Peyer's patch (tissue), 4 donors: ENCODE results near the gene GALNT12. TPM values are rescaled to one million over a fixed set of nuclear protein-coding genes. Genes with fewer than 3 reads are reported as not detected.

Experiments used
- DNase-seq, 3 donors: peaks; one replicate each; pipeline ENCODE4 v3.0.0-alpha.2; 2017 to 2019
- H3K27ac ChIP-seq, 4 donors: fragments of 200-600 bp; sonication (generic); one replicate each; pipeline ENCODE4 v1.5.1; 2016 to 2019
- H3K27me3 ChIP-seq, 2 donors: fragments of 200-600 bp; sonication (generic); one replicate each; pipeline ENCODE4 v1.5.1; 2019
- H3K36me3 ChIP-seq, 3 donors: fragments of 200-600 bp; sonication (generic); one replicate each; pipeline ENCODE4 v1.5.1; 2016 to 2019
- H3K4me1 ChIP-seq, 4 donors: fragments of 200-600 bp; sonication (generic); one replicate each; pipeline ENCODE4 v1.5.1; 2016 to 2019
- H3K4me3 ChIP-seq, 4 donors: fragments of 200-600 bp; sonication (generic); 1 replicate in 3 of 4; 2 replicates in 1 of 4; pipeline ENCODE4 v1.5.1; 2016 to 2019; ENCODE audit warnings: mild to moderate bottlenecking in 1 of 4
- H3K9me3 ChIP-seq, 4 donors: fragments of 200-600 bp; sonication (generic); one replicate each; pipeline ENCODE4 v1.5.1; 2016 to 2019; ENCODE audit warnings: mild to moderate bottlenecking in 1 of 4
- CTCF ChIP-seq, 6 experiments: fragments of 450-650 bp in 4 of 6; fragments of 200-600 bp in 2 of 6; sonication (generic) in 1 of 6; IDR thresholded peaks; one replicate each; pipeline ENCODE4 v1.5.1; 2017 to 2019; ENCODE audit warnings: antibody characterized with exemption in 6 of 6, mild to moderate bottlenecking in 3 of 6, moderate library complexity in 1 of 6
- POLR2A ChIP-seq, 2 donors: fragments of 450-650 bp; IDR thresholded peaks; one replicate each; pipeline ENCODE4 v1.5.1; 2017; ENCODE audit warnings: antibody characterized with exemption in 2 of 2, mild to moderate bottlenecking in 2 of 2, moderate library complexity in 2 of 2
- total RNA-seq, 4 donors: library from RNA; depleted of rRNA; stranded (reverse); fragments of >200 nt; gene quantifications; one replicate each; pipeline ENCODE4 v1.1.0, GENCODE V29; 2016

GALNT12 gene
- total RNA-seq, 4 donors from 2014 or later: 73.6 to 118 (median 93.0) TPM

GRCh38 chr9:98849563-98849962 lies 42.1 kb downstream of the GALNT12 start:
- Histone ChIP-seq H3K9me3 (no peaks in the 10 kb centered on the region), H3K27ac (peak overlapping the region in 1 of 4 donors; percentile 51), H3K4me3 (no peak overlapping the region), H3K27me3 (no peaks in the 10 kb centered on the region), H3K4me1 (no peaks in the 10 kb centered on the region), H3K36me3 (peaks cover 0 to 24% (median 0%) of the 10 kb centered on the region in 3 donors)
- no peak for TF ChIP-seq CTCF (IDR thresholded peaks at IDR 0.05)
- TF ChIP-seq POLR2A (IDR thresholded peaks at IDR 0.05): no peak
- no peak for DNase-seq

- DNase-seq: no peak
- H3K4me3 ChIP-seq: no peak overlapping the region
- H3K36me3 ChIP-seq: peaks cover 0 to 9% (median 0%) of the 10 kb centered on the region in 3 donors
- no peaks in the 10 kb centered on the region for H3K9me3 ChIP-seq
- H3K27ac ChIP-seq: no peak overlapping the region
- no peaks in the 10 kb centered on the region for H3K4me1 ChIP-seq
- no peaks in the 10 kb centered on the region for H3K27me3 ChIP-seq
- TF ChIP-seq CTCF (IDR thresholded peaks at IDR 0.05) (no peak), POLR2A (IDR thresholded peaks at IDR 0.05) (no peak)
These were observed 43.6 kb downstream of the GALNT12 start for GRCh38 chr9:98850851-98851729.

- DNase-seq: no peak
- no peak for TF ChIP-seq POLR2A (IDR thresholded peaks at IDR 0.05)
- no peak for TF ChIP-seq CTCF (IDR thresholded peaks at IDR 0.05)
- Histone ChIP-seq H3K27ac (no peak overlapping the region), H3K9me3 (no peaks in the 10 kb centered on the region), H3K4me3 (no peak overlapping the region), H3K4me1 (no peaks in the 10 kb centered on the region), H3K27me3 (no peaks in the 10 kb centered on the region), H3K36me3 (peaks cover 0 to 5% (median 0%) of the 10 kb centered on the region in 3 donors)
These were observed 44.4 kb downstream of the GALNT12 start for GRCh38 chr9:98851730-98852459.

- H3K27ac ChIP-seq: no peak overlapping the region
- no peak overlapping the region for H3K4me3 ChIP-seq
- peaks cover 0 to 5% (median 0%) of the 10 kb centered on the region in 3 donors for H3K36me3 ChIP-seq
- no peaks in the 10 kb centered on the region for H3K4me1 ChIP-seq
- H3K27me3 ChIP-seq: no peaks in the 10 kb centered on the region
- DNase-seq: no peak
- no peaks in the 10 kb centered on the region for H3K9me3 ChIP-seq
- TF ChIP-seq POLR2A (IDR thresholded peaks at IDR 0.05) (no peak), CTCF (IDR thresholded peaks at IDR 0.05) (no peak)
These were observed 44.9 kb downstream of the GALNT12 start for GRCh38 chr9:98852460-98852734.

- H3K27ac ChIP-seq: no peak overlapping the region
- no peak for DNase-seq
- no peaks in the 10 kb centered on the region for H3K4me1 ChIP-seq
- H3K36me3 ChIP-seq: peaks cover 0 to 5% (median 0%) of the 10 kb centered on the region in 3 donors
- TF ChIP-seq POLR2A (IDR thresholded peaks at IDR 0.05) (no peak), CTCF (IDR thresholded peaks at IDR 0.05) (no peak)
- H3K9me3 ChIP-seq: no peaks in the 10 kb centered on the region
- no peaks in the 10 kb centered on the region for H3K27me3 ChIP-seq
- H3K4me3 ChIP-seq: no peak overlapping the region
These were observed 45.5 kb downstream of the GALNT12 start for GRCh38 chr9:98852961-98853360.
